Subcutaneous adipose tissue (tissue), 4 donors: Measurements from ENCODE around the gene UBQLN1. TPM values are rescaled to one million over a fixed set of nuclear protein-coding genes. Genes with fewer than 3 reads are reported as not detected.

Experiments
- total RNA-seq, 4 donors: library from RNA; depleted of rRNA; stranded (reverse); fragments of >200 nt; gene quantifications; one replicate each; pipeline ENCODE4 v1.1.0, GENCODE V29; 2016
- TF ChIP-seq, protein P1 (sequence below): fragments of 450-650 bp; IDR thresholded peaks from one replicate; pipeline ENCODE4 v1.5.1; 2016; ENCODE audit warnings: low read depth, mild to moderate bottlenecking, control low read depth, antibody characterized with exemption, moderate library complexity

The UBQLN1 gene
- total RNA-seq, 4 donors from 2014 or later = 106 to 138 (median 126) TPM

DNA sequence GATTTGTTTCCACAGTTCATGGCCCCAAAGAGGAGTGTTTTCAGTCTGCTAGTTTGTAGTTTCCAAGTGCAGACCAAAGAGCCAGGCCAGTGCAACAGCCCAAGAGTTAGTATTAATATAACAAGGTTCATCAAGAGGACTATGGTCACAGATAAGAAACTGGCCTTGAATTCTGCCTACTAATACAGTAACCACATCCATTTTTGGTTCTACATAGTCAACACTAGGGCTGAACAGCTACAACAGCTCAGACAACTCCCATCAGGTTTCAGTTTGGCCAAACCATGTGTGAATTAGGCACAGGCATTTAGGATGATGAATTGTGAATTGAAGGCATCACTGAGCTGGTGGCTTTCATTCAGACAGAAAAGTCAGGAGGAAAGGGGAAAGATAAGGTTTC is 13.8 kb upstream of the UBQLN1 start:
- TF ChIP-seq, protein P1, sequence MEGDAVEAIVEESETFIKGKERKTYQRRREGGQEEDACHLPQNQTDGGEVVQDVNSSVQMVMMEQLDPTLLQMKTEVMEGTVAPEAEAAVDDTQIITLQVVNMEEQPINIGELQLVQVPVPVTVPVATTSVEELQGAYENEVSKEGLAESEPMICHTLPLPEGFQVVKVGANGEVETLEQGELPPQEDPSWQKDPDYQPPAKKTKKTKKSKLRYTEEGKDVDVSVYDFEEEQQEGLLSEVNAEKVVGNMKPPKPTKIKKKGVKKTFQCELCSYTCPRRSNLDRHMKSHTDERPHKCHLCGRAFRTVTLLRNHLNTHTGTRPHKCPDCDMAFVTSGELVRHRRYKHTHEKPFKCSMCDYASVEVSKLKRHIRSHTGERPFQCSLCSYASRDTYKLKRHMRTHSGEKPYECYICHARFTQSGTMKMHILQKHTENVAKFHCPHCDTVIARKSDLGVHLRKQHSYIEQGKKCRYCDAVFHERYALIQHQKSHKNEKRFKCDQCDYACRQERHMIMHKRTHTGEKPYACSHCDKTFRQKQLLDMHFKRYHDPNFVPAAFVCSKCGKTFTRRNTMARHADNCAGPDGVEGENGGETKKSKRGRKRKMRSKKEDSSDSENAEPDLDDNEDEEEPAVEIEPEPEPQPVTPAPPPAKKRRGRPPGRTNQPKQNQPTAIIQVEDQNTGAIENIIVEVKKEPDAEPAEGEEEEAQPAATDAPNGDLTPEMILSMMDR = no peak

DNA sequence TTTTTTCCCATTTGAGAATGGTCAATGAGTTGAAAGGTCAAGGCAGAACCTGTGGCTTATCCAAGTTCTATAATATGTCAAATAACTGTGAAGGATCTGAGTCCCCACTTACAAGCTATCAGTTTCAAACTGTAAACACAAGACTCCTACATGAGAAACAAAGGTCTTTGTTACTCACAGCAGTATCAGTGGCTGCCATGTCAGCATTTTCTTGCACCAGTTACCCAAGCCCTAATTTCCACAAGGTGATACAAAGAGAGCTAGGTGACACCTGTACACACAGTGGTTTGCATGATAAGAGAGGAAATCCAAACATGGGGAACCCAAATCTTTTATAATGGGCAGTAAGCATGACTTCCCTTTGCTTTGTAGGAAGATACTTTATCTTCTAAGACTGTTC is 8.0 kb upstream of the UBQLN1 start:
- TF ChIP-seq, protein P1 = no peak

GRCh38 chr9:83715221-83715620 is 7.5 kb upstream of the UBQLN1 start:
- TF ChIP-seq, protein P1 = no peak

- TF ChIP-seq, protein P1 = no peak
These were observed 6.6 kb upstream of the UBQLN1 start for GRCh38 chr9:83714329-83714728.

GRCh38 chr9:83708515-83709158 is 879 bp upstream of the UBQLN1 start:
- TF ChIP-seq, protein P1 = no peak

GRCh38 chr9:83707518-83707767 is 315 bp downstream of the UBQLN1 start:
- TF ChIP-seq, protein P1 = no peak

GRCh38 chr9:83706676-83707517 is 861 bp downstream of the UBQLN1 start:
- TF ChIP-seq, protein P1 = no peak
